GM12891 (cell line): ENCODE results near the gene HSBP1L1.

Experiments used
- POLR2A ChIP-seq: IDR thresholded peaks from 2 replicates; pipeline ENCODE4 v1.6.1; 2011; ENCODE audit warnings: low read depth, low read length, control low read depth
- POLR2AphosphoS5 ChIP-seq: IDR thresholded peaks from 2 replicates; pipeline ENCODE4 v1.6.1; 2011; ENCODE audit warnings: low read depth, low read length, control low read depth
- POU2F2 ChIP-seq: IDR thresholded peaks from 2 replicates; pipeline ENCODE4 v1.6.1; 2011; ENCODE audit warnings: low read depth, mild to moderate bottlenecking, control low read depth, low read length, moderate library complexity
- SPI1 ChIP-seq: IDR thresholded peaks from 2 replicates; pipeline ENCODE4 v1.6.1; 2011; ENCODE audit warnings: low read depth, low read length, control low read depth

DNA sequence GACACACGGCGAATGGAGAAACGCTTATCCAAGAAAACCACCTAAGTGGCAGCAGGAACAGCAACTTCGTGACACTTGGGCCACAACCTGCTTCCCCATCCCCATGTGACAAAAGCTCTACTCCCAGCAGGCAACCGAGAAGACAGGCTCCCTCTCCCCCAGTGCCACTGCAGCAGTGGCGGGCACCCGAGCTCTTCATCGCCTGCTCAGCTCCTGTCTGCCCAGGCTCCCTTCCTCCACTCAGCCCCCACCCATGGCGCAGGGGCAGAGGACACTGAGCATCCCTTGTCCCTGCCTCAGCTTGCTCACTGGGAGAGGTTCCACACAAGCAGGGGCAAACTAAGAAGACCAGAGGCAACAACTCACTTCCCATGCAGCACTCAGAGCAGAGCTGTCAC, 35.9 kb upstream of the HSBP1L1 start:
- TF ChIP-seq POLR2A (no peak), POLR2AphosphoS5 (no peak), SPI1 (no peak), POU2F2 (no peak)
